HG03135 (cell line): ENCODE data around the gene PRR5L.
"Not testable (repeated sequence)": the region's sequence is repeated elsewhere in the genome, so short reads cannot be mapped to it uniquely, and the experiment has no call there.

Experiments
- ATAC-seq: cut with Tn5 transposase; IDR thresholded peaks from one replicate; pipeline ENCODE4 v1.9.1; 2021; ENCODE audit warnings: mild to moderate bottlenecking, moderate library complexity; ENCODE audit not compliant: unreplicated experiment

PRR5L gene

GRCh38 chr11:36455658-36456111, 159.6 kb downstream of the PRR5L start:
- no peak for ATAC-seq

GRCh38 chr11:36456156-36456555, 160.1 kb downstream of the PRR5L start:
- ATAC-seq: no peak

- no peak for ATAC-seq
These were observed 162.2 kb downstream of the PRR5L start for GRCh38 chr11:36458129-36458915.

GRCh38 chr11:36459046-36459445, 163.0 kb downstream of the PRR5L start:
- ATAC-seq: no peak

- ATAC-seq: no peak
These were observed 164.1 kb downstream of the PRR5L start for GRCh38 chr11:36460220-36460619.

GRCh38 chr11:36462321-36462720, 166.2 kb downstream of the PRR5L start:
- ATAC-seq: no peak

GRCh38 chr11:36463781-36464180, 167.7 kb downstream of the PRR5L start:
- no peak for ATAC-seq

- no peak for ATAC-seq
These were observed 168.6 kb downstream of the PRR5L start for GRCh38 chr11:36464720-36465119.

- no peak for ATAC-seq
These were observed 169.5 kb downstream of the PRR5L start for GRCh38 chr11:36465449-36466163.

- ATAC-seq: no peak
These were observed 170.9 kb downstream of the PRR5L start for GRCh38 chr11:36467012-36467411.

GRCh38 chr11:36467916-36468315, 171.8 kb downstream of the PRR5L start:
- no peak for ATAC-seq

- ATAC-seq: no peak
These were observed 173.0 kb downstream of the PRR5L start for GRCh38 chr11:36469063-36469462.

GRCh38 chr11:36469881-36470802, 174.1 kb downstream of the PRR5L start:
- ATAC-seq: no peak

GRCh38 chr11:36471577-36471976, 175.5 kb downstream of the PRR5L start:
- ATAC-seq: no peak

GRCh38 chr11:36475192-36475591, 179.1 kb downstream of the PRR5L start:
- no peak for ATAC-seq

GRCh38 chr11:36478700-36479329, 182.7 kb downstream of the PRR5L start:
- no peak for ATAC-seq

GRCh38 chr11:36480833-36481232, 184.7 kb downstream of the PRR5L start:
- no peak for ATAC-seq

- not testable (repeated sequence) for ATAC-seq
These were observed 187.0 kb downstream of the PRR5L start for GRCh38 chr11:36483042-36483441.

- no peak for ATAC-seq
These were observed 189.4 kb downstream of the PRR5L start for GRCh38 chr11:36485298-36486002.

- ATAC-seq: no peak
These were observed 191.5 kb downstream of the PRR5L start for GRCh38 chr11:36487619-36488018.
